T-cell (primary cell): ENCODE results near the gene CPSF4. TPM values are rescaled to one million over a fixed set of nuclear protein-coding genes. Genes with fewer than 3 reads are reported as not detected.
A peak's percentile ranks its signal among the peaks of the same experiment; 100 is the strongest.

Source experiments
- ATAC-seq, 4 experiments: fragments of 200-7000 bp in 3 of 4; fragments of 150-1000 bp in 1 of 4; cut with Tn5 transposase; replicated peaks in 1 of 4; 1 replicate in 3 of 4; 2 replicates in 1 of 4; pipeline ENCODE4 v1.10.0; 2021; ENCODE audit warnings: moderate library complexity in 3 of 4, mild to moderate bottlenecking in 2 of 4, moderate number of reproducible peaks in 1 of 4
- CTCF ChIA-PET, 2 donors: fragments of 300-600 bp; sonication (Branson Sonifier 250); formaldehyde crosslinking; loops; one replicate each; lab custom pipeline; 2022; ENCODE audit warnings: antibody characterized with exemption in 2 of 2; lab: Charles Lee
- POLR2A ChIA-PET, 2 donors: fragments of 300-600 bp; sonication (Branson Sonifier 250); formaldehyde crosslinking; loops; one replicate each; lab custom pipeline; 2022; ENCODE audit warnings: antibody characterized with exemption in 2 of 2; lab: Charles Lee
- DNase-seq, 35 experiments: peaks; one replicate each; pipeline versions ENCODE4 v3.0.0 to v3.0.0-alpha.2; 2013 to 2023
- H3K27ac ChIP-seq: one replicate; pipeline ENCODE4 v1.5.1; 2013; ENCODE audit warnings: low read length
- H3K27me3 ChIP-seq, 2 experiments: replicated peaks in 1 of 2; 1 replicate in 1 of 2; 2 replicates in 1 of 2; pipeline versions ENCODE4 v1.6.1 to v1.7.0; 2013; ENCODE audit warnings: low read length in 1 of 2, mixed read lengths in 1 of 2; ENCODE audit not compliant: control insufficient read depth in 2 of 2, insufficient read depth in 2 of 2; ENCODE audit errors: extremely low read depth in 1 of 2
- H3K36me3 ChIP-seq, 2 donors: 1 replicate in 1 of 2; 2 replicates in 1 of 2; pipeline versions ENCODE4 v1.6.1 to v1.7.0; 2013; ENCODE audit warnings: low read length in 1 of 2; ENCODE audit not compliant: control insufficient read depth in 2 of 2, insufficient read depth in 1 of 2; ENCODE audit errors: extremely low read depth in 1 of 2
- H3K4me1 ChIP-seq, 2 experiments: 1 replicate in 1 of 2; 2 replicates in 1 of 2; pipeline versions ENCODE4 v1.6.1 to v1.7.0; 2013; ENCODE audit warnings: low read length in 2 of 2, mixed read lengths in 1 of 2; ENCODE audit not compliant: insufficient read depth in 2 of 2, control insufficient read depth in 1 of 2; ENCODE audit errors: extremely low read depth in 1 of 2
- H3K4me3 ChIP-seq, 2 donors: 1 replicate in 1 of 2; 2 replicates in 1 of 2; pipeline versions ENCODE4 v1.5.1 to v1.7.0; 2013; ENCODE audit warnings: mild to moderate bottlenecking in 2 of 2, low read length in 1 of 2, moderate library complexity in 1 of 2; ENCODE audit not compliant: control insufficient read depth in 1 of 2; ENCODE audit errors: extremely low read depth in 1 of 2
- H3K9me3 ChIP-seq: 2 replicates; pipeline ENCODE4 v1.7.0; 2013
- H3K27ac Mint-ChIP-seq, 2 donors: one replicate each; pipeline ENCODE4 v1.8.0; 2020 to 2021; ENCODE audit warnings: mild to moderate bottlenecking in 2 of 2, mixed read lengths in 2 of 2
- H3K27me3 Mint-ChIP-seq, 2 donors: one replicate each; pipeline ENCODE4 v1.8.0; 2021 to 2022; ENCODE audit warnings: mixed read lengths in 2 of 2
- H3K36me3 Mint-ChIP-seq: one replicate; pipeline ENCODE4 v1.8.0; 2021; ENCODE audit warnings: mixed read lengths
- H3K4me1 Mint-ChIP-seq, 3 donors: one replicate each; pipeline ENCODE4 v1.8.0; 2020 to 2022; ENCODE audit warnings: mixed read lengths in 3 of 3, mild to moderate bottlenecking in 1 of 3
- H3K4me3 Mint-ChIP-seq, 3 donors: one replicate each; pipeline ENCODE4 v1.8.0; 2020 to 2022; ENCODE audit warnings: mild to moderate bottlenecking in 3 of 3, mixed read lengths in 3 of 3, moderate library complexity in 3 of 3
- H3K9me3 Mint-ChIP-seq, 3 donors: one replicate each; pipeline ENCODE4 v1.8.0; 2020 to 2022; ENCODE audit warnings: mixed read lengths in 3 of 3
- WGBS: methylation state at CpG from one replicate; pipeline ENCODE4 v1.1.5; 2013; ENCODE audit warnings: missing lambda C conversion rate; ENCODE audit not compliant: insufficient coverage; 5-methylcytosine and 5-hydroxymethylcytosine counted together
- total RNA-seq, 35 experiments: library from RNA in 6 of 35; stranded (reverse) in 6 of 35; fragments of 120-200 nt in 1 of 35; gene quantifications; one replicate each; pipeline versions ENCODE4 v1.2.1 to v1.2.4 and lab custom pipeline; 2013 to 2026

The CPSF4 gene
- total RNA-seq, 5 donors from 2014 or later (not counting 1 experiment from before 2014, with no cell fraction given), result 44.4 to 58.1 (median 52.3) TPM

DNA sequence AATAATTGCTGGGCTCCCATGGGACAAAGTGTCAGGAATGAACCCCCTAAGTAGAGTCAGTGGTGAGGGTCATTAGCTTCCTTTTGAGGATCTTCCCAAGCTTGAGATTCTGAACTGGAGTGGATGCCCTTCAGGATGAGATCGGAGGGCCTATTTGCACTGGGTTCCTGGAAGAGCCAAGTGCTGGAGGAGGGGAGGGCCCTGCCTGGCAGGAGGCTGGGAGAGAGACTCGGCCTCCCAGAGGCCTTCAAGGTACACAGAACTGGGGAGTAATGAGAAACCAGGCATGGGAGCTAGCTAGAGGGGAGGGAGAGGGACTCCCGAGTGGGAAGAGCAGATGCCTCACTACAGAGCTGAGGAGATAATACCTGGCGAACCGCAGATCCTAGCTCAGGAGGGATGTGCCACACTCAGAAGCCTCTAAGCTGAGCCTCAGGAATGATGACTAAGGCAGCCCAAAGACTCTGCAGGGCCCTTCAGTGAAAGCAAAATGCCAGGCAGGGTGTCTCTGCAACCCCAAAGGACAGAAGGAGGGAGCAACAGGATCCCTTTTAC is 39.8 kb upstream of the CPSF4 start:
- Mint-ChIP-seq H3K4me3 (no peak overlapping the region), H3K4me1 (peaks cover 13 to 26% (median 25%) of the 10 kb centered on the region in 3 donors), H3K27ac (peak overlapping the region; percentile 59 to 81), H3K9me3 (no peaks in the 10 kb centered on the region), H3K36me3 (peaks cover 32% of the 10 kb centered on the region), H3K27me3 (no peaks in the 10 kb centered on the region)
- Histone ChIP-seq H3K36me3 (peaks cover 23 to 86% of the 10 kb centered on the region in 2 donors), H3K27ac (no peak overlapping the region), H3K9me3 (no peaks in the 10 kb centered on the region), H3K4me1 (peaks cover 0 to 9% of the 10 kb centered on the region in 2 experiments), H3K27me3 (no peaks in the 10 kb centered on the region), H3K4me3 (no peak overlapping the region)
- ATAC-seq, result no peak
- WGBS, result 90% methylated on average over 5 of the region's 5 CpGs
- ChIA-PET CTCF (interaction anchor here in 1 of 2 donors (0.9 kb wide), 1 partner anchor 12 kb away, joined by 4 read pairs; no protein-coding TSS in a partner anchor), POLR2A (interaction anchor here (0.5 to 0.9 kb wide), 4 partner anchors 8 to 69 kb away, joined by 3 to 4 read pairs (median 3); partner anchors contain the start of genes BUD31 (in 1 of the 2) and PDAP1 (in 1 of the 2))
- DNase-seq, result no peak

DNA sequence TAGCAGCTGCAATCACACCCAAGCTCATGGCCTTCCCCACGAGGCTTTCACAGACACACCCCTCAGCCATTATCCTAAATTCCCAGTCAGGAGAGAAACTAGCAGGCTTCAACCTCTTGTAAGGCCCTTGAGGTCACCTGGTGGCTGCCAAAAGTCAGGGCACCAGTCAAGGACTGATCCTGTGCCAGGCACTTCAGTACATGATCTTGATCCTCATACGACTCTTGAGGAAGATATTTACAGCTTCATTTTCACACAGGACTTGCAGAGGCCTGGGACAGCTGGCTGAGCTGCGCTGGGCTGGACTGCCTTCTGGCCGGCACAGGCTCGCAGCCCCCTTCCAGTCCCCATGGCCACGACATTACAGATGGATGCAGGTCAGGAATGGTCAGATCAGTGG is 39.1 kb upstream of the CPSF4 start:
- peaks cover 0 to 11% of the 10 kb centered on the region in 2 experiments for H3K4me1 ChIP-seq
- Mint-ChIP-seq H3K4me1 (peaks cover 13 to 31% (median 25%) of the 10 kb centered on the region in 3 donors), H3K27ac (peak overlapping the region; percentile 49 to 55), H3K27me3 (no peaks in the 10 kb centered on the region), H3K4me3 (no peak overlapping the region), H3K36me3 (peaks cover 36% of the 10 kb centered on the region), H3K9me3 (no peaks in the 10 kb centered on the region)
- peaks cover 25 to 86% of the 10 kb centered on the region in 2 donors for H3K36me3 ChIP-seq
- WGBS, result 64% methylated on average over 2 of the region's 6 CpGs
- ATAC-seq (no peak), DNase-seq (no peak)
- no peaks in the 10 kb centered on the region for H3K27me3 ChIP-seq
- CTCF ChIA-PET, result no interaction called here
- POLR2A ChIA-PET, result no interaction called here
- H3K27ac ChIP-seq, result no peak overlapping the region
- H3K4me3 ChIP-seq, result no peak overlapping the region
- H3K9me3 ChIP-seq, result no peaks in the 10 kb centered on the region

DNA sequence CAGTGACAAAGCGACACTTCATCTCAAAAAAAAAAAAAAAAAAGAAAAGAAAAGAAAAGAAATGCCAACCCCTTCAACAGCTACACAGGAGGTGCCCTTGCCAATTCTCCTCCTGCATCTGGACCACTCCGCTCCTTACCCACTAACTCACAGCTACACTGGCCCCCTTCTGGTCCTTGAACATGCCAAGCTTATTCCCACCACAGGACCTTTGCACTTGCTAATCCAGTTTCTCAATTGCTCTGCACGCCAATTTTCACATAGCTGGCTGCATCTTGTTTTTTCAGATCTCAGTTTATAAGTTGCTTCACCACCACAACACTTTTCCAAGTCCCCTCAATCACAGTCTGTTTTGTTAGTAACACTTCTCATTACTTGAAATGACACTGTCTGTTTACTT is 35.9 kb upstream of the CPSF4 start:
- Mint-ChIP-seq H3K36me3 (peaks cover 27% of the 10 kb centered on the region), H3K27ac (peak overlapping the region; percentile 12 to 33), H3K4me1 (peaks cover 27 to 48% (median 43%) of the 10 kb centered on the region in 3 donors), H3K4me3 (no peak overlapping the region), H3K9me3 (no peaks in the 10 kb centered on the region), H3K27me3 (no peaks in the 10 kb centered on the region)
- H3K36me3 ChIP-seq, result peaks cover 23 to 61% of the 10 kb centered on the region in 2 donors
- H3K4me3 ChIP-seq, result no peak overlapping the region
- no peak for DNase-seq
- no peak for ATAC-seq
- POLR2A ChIA-PET, result no interaction called here
- 100% methylated on average over 3 of the region's 3 CpGs for WGBS
- CTCF ChIA-PET, result interaction anchor here in 1 of 2 donors (0.6 kb wide), 1 partner anchor 1182 kb away, joined by 3 read pairs; no protein-coding TSS in a partner anchor
- no peaks in the 10 kb centered on the region for H3K9me3 ChIP-seq
- no peaks in the 10 kb centered on the region for H3K27me3 ChIP-seq
- H3K4me1 ChIP-seq, result peaks cover 9 to 36% of the 10 kb centered on the region in 2 experiments
- H3K27ac ChIP-seq, result no peak overlapping the region

DNA sequence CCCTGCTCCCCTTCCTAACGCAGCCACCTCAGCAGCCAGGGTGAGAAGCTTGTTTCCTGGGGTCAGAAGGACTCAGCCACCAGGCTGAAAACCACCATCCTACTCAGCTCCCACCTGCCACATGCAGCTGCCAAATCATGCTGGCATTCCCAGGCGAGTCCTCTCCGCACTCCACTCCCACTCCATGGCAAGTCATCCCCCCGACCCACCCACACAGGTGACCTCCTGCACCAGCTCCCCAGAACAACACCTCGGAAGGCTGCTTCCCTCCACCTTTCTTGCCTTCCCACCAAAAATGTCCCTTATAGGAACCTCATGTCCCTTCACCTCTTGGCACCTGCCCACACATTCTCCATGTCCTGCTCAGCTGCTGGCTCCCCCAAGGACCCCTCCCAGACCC is 35.0 kb upstream of the CPSF4 start:
- POLR2A ChIA-PET, result no interaction called here
- CTCF ChIA-PET, result interaction anchor here in 1 of 2 donors (0.5 kb wide), 1 partner anchor 52 kb away, joined by 4 read pairs; no protein-coding TSS in a partner anchor
- H3K27me3 ChIP-seq, result no peaks in the 10 kb centered on the region
- 95% methylated on average over 4 of the region's 5 CpGs for WGBS
- H3K4me1 ChIP-seq, result peaks cover 11 to 39% of the 10 kb centered on the region in 2 experiments
- H3K4me3 Mint-ChIP-seq, result no peak overlapping the region
- H3K4me3 ChIP-seq, result no peak overlapping the region
- H3K27me3 Mint-ChIP-seq, result no peaks in the 10 kb centered on the region
- H3K9me3 Mint-ChIP-seq, result no peaks in the 10 kb centered on the region
- DNase-seq (no peak), ATAC-seq (no peak)
- no peaks in the 10 kb centered on the region for H3K9me3 ChIP-seq
- peaks cover 28 to 45% (median 41%) of the 10 kb centered on the region in 3 donors for H3K4me1 Mint-ChIP-seq
- peaks cover 23 to 53% of the 10 kb centered on the region in 2 donors for H3K36me3 ChIP-seq
- peaks cover 23% of the 10 kb centered on the region for H3K36me3 Mint-ChIP-seq
- peak overlapping the region in 1 of 2 donors; percentile 46 for H3K27ac Mint-ChIP-seq
- no peak overlapping the region for H3K27ac ChIP-seq

DNA sequence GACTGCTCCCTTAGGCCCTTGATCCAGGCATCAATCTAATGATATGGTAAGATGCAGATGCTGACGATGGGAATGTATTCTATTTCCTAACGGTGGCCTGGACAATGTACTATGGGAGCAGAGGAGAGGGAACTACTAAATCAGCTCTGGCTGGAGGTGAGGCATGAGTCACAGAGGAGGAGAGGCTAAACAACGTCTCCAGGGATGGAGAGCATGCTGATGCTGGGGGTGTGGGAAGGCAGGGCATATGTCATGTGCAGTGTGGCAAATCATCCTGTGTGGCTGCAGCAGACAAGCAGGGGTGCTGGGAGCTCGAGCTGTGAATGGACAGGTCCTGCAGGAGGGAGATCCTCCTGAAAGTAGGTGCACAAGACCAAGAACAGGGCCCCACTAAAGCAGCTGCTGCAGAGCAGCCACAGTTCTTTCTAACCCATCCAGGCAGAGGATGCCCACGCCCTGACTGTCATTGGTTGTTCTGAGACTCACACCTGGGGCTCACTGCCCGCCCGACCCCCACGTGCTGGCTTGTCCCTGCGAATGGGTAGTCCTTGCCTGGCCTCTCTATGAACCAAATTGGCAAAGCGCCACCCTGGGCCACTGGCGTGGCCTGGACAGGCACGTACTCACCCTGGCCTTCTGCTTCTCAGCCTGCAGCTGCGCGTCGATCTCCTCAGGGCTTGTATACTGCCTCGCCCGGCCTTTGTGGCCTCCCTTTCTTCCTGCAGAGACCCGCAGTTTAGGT is 34.3 kb upstream of the CPSF4 start:
- POLR2A ChIA-PET, result interaction anchor here in 1 of 2 donors (0.6 kb wide), 1 partner anchor 17 kb away, joined by 10 read pairs; no protein-coding TSS in a partner anchor
- 86% methylated on average over 14 of the region's 18 CpGs for WGBS
- Histone ChIP-seq H3K27me3 (no peaks in the 10 kb centered on the region), H3K36me3 (peaks cover 23 to 46% of the 10 kb centered on the region in 2 donors), H3K27ac (no peak overlapping the region), H3K4me1 (peaks cover 11 to 41% of the 10 kb centered on the region in 2 experiments), H3K4me3 (no peak overlapping the region), H3K9me3 (no peaks in the 10 kb centered on the region)
- Mint-ChIP-seq H3K27me3 (no peaks in the 10 kb centered on the region), H3K27ac (peak overlapping the region; percentile 24 to 57), H3K4me3 (no peak overlapping the region), H3K9me3 (no peaks in the 10 kb centered on the region), H3K36me3 (peaks cover 21% of the 10 kb centered on the region), H3K4me1 (peaks cover 31 to 46% (median 45%) of the 10 kb centered on the region in 3 donors)
- no peak for ATAC-seq
- no peak for DNase-seq
- CTCF ChIA-PET, result no interaction called here

DNA sequence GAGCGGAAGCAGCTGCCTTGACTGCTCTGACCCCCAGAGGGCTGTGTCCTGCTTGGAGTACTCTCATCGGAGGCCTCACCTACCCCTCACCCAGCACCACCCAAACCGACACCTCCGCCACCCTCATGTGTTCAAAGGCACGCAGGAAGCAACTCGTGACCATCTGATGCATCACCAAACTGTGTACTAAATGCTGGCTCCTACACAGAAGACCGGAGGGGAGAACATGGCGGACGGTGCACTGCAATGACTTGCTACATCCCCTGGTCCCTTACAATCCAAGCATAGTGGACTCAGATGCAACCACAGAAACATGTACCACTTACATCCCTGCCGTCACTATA is 33.8 kb upstream of the CPSF4 start:
- DNase-seq (peak in 1 of 35 experiments; percentile 35), ATAC-seq (no peak)
- ChIA-PET CTCF (interaction anchor here in 1 of 2 donors (0.7 kb wide), 2 partner anchors 11 to 56 kb away, joined by 4 to 5 read pairs; no protein-coding TSS in a partner anchor), POLR2A (interaction anchor here in 1 of 2 donors (0.6 kb wide), 1 partner anchor 18 kb away, joined by 10 read pairs; no protein-coding TSS in a partner anchor)
- Histone ChIP-seq H3K36me3 (peaks cover 23 to 44% of the 10 kb centered on the region in 2 donors), H3K4me3 (no peak overlapping the region), H3K9me3 (no peaks in the 10 kb centered on the region), H3K27me3 (no peaks in the 10 kb centered on the region), H3K27ac (no peak overlapping the region), H3K4me1 (peaks cover 14 to 47% of the 10 kb centered on the region in 2 experiments)
- H3K27me3 Mint-ChIP-seq, result no peaks in the 10 kb centered on the region
- no peak overlapping the region for H3K4me3 Mint-ChIP-seq
- no peaks in the 10 kb centered on the region for H3K9me3 Mint-ChIP-seq
- H3K4me1 Mint-ChIP-seq, result peaks cover 32 to 52% (median 48%) of the 10 kb centered on the region in 3 donors
- 92% methylated on average over 8 of the region's 10 CpGs for WGBS
- H3K27ac Mint-ChIP-seq, result peak overlapping the region; percentile 16 to 57
- H3K36me3 Mint-ChIP-seq, result peaks cover 21% of the 10 kb centered on the region
